ENCODE data around the gene NPFFR1.

- no peak for TF ChIP-seq SP1 (IDR thresholded peaks at IDR 0.05)
- no peak for TF ChIP-seq CTCF (IDR thresholded peaks at IDR 0.05; ENCODE audit: low read depth, low read length, missing input control)
- TF ChIP-seq TAF1 (conservative IDR thresholded peaks at IDR 0.05): no peak
- no peak for TF ChIP-seq REST (IDR thresholded peaks at IDR 0.05)
- no peak for TF ChIP-seq JUND (IDR thresholded peaks at IDR 0.05)
- TF ChIP-seq RXRA (IDR thresholded peaks at IDR 0.05): no peak
- TF ChIP-seq RAD21 (IDR thresholded peaks at IDR 0.05): no peak
- TF ChIP-seq YY1 (IDR thresholded peaks at IDR 0.05): no peak
- TF ChIP-seq MAX (IDR thresholded peaks at IDR 0.05): no peak
Measured at GRCh38 chr10:70274643-70275042, 9.2 kb downstream of the NPFFR1 start.
